WTC11 (cell line): Measurements from ENCODE around the gene KLF13. TPM values are rescaled to one million over a fixed set of nuclear protein-coding genes. Genes with fewer than 3 reads are reported as not detected.

Source experiments
- ATAC-seq: fragments of 200-7000 bp; cut with Tn5 transposase; 2 replicates; pipeline ENCODE4 v1.10.0; 2021; ENCODE audit warnings: mild to moderate bottlenecking, moderate library complexity
- CTCF ChIA-PET: fragments of 300-600 bp; sonication (Branson Sonifier 250); formaldehyde crosslinking; loops from one replicate; lab custom pipeline; 2021; ENCODE audit warnings: antibody characterized with exemption; lab: Charles Lee
- POLR2A ChIA-PET: fragments of 350-600 bp; sonication (Branson Sonifier 250); formaldehyde crosslinking; loops from one replicate; lab custom pipeline; 2021; ENCODE audit warnings: antibody characterized with exemption; lab: Charles Lee
- DNase-seq: peaks from one replicate; pipeline ENCODE4 v3.0.0; 2021; ENCODE audit warnings: low spot score
- H3K27ac Mint-ChIP-seq: 2 replicates; pipeline ENCODE4 v1.8.0; 2021; ENCODE audit warnings: mixed read lengths
- H3K27me3 Mint-ChIP-seq: 2 replicates; pipeline ENCODE4 v1.8.0; 2021; ENCODE audit warnings: low read depth, mild to moderate bottlenecking, moderate library complexity, mixed read lengths
- H3K36me3 Mint-ChIP-seq: 2 replicates; pipeline ENCODE4 v1.8.0; 2021; ENCODE audit warnings: mixed read lengths
- H3K4me1 Mint-ChIP-seq: 2 replicates; pipeline ENCODE4 v1.8.0; 2022; ENCODE audit warnings: mixed read lengths
- H3K4me3 Mint-ChIP-seq: 2 replicates; pipeline ENCODE4 v1.8.0; 2021; ENCODE audit warnings: mild to moderate bottlenecking, moderate library complexity, mixed read lengths
- H3K9me3 Mint-ChIP-seq: 2 replicates; pipeline ENCODE4 v1.8.0; 2021; ENCODE audit warnings: mixed read lengths
- ELF4 ChIP-seq: sonication (generic); formaldehyde crosslinking; IDR thresholded peaks from 2 replicates; pipeline ENCODE4 v1.8.1; 2022; ENCODE audit warnings: low read depth, mild to moderate bottlenecking, moderate library complexity, missing genetic modification reagents
- GABPB1 ChIP-seq: sonication (generic); formaldehyde crosslinking; IDR thresholded peaks from 2 replicates; pipeline ENCODE4 v1.8.1; 2023; ENCODE audit warnings: mild to moderate bottlenecking, missing genetic modification reagents
- NFATC4 ChIP-seq: fragments of 250-450 bp; sonication (Bioruptor Pico); IDR thresholded peaks from 2 replicates; pipeline ENCODE4 v1.9.0; 2021; ENCODE audit warnings: mild to moderate bottlenecking
- PRRX2 ChIP-seq: fragments of 250-450 bp; sonication (Bioruptor Pico); IDR thresholded peaks from 2 replicates; pipeline ENCODE4 v1.8.0; 2021; ENCODE audit warnings: mild to moderate bottlenecking
- SMAD3 ChIP-seq: sonication (generic); formaldehyde crosslinking; IDR thresholded peaks from 2 replicates; pipeline ENCODE4 v1.8.0; 2022; ENCODE audit warnings: missing genetic modification reagents, mild to moderate bottlenecking, borderline replicate concordance
- TP53 ChIP-seq: sonication (generic); formaldehyde crosslinking; IDR thresholded peaks from 2 replicates; pipeline ENCODE4 v1.8.1; 2023; ENCODE audit warnings: mild to moderate bottlenecking, missing genetic modification reagents
- ZNF317 ChIP-seq: sonication (generic); formaldehyde crosslinking; IDR thresholded peaks from 2 replicates; pipeline ENCODE4 v1.8.1; 2023; ENCODE audit warnings: low read depth, mild to moderate bottlenecking, moderate library complexity, missing genetic modification reagents, borderline replicate concordance
- total RNA-seq: library from RNA; stranded (reverse); gene quantifications from 3 replicates; pipeline ENCODE4 v1.2.3, GENCODE V29; 2021
- TF ChIP-seq, protein P1 (sequence below): sonication (generic); formaldehyde crosslinking; IDR thresholded peaks from 2 replicates; pipeline ENCODE4 v1.8.1; 2022; ENCODE audit warnings: mild to moderate bottlenecking, missing genetic modification reagents, moderate library complexity, borderline replicate concordance
- TF ChIP-seq, protein P2 (sequence below): sonication (generic); formaldehyde crosslinking; IDR thresholded peaks from 2 replicates; pipeline ENCODE4 v1.8.1; 2023; ENCODE audit warnings: mild to moderate bottlenecking, missing genetic modification reagents, borderline replicate concordance
- TF ChIP-seq, protein P3 (sequence below): fragments of 250-450 bp; sonication (Bioruptor Pico); conservative IDR thresholded peaks from 2 replicates; pipeline ENCODE4 v1.9.0; 2021; ENCODE audit warnings: mild to moderate bottlenecking
- TF ChIP-seq, protein P4 (sequence below): sonication (generic); formaldehyde crosslinking; IDR thresholded peaks from 2 replicates; pipeline ENCODE4 v1.8.1; 2023; ENCODE audit warnings: mild to moderate bottlenecking, missing genetic modification reagents
- TF ChIP-seq, protein P5 (sequence below): sonication (generic); formaldehyde crosslinking; conservative IDR thresholded peaks from 2 replicates; pipeline ENCODE4 v1.8.1; 2022; ENCODE audit warnings: mild to moderate bottlenecking, missing genetic modification reagents
- TF ChIP-seq, protein P6 (sequence below): sonication (generic); formaldehyde crosslinking; IDR thresholded peaks from 2 replicates; pipeline ENCODE4 v1.8.0; 2023; ENCODE audit warnings: missing genetic modification reagents, mild to moderate bottlenecking, borderline replicate concordance

KLF13 gene
- total RNA-seq, 1 experiment from 2014 or later: 38.1 TPM

DNA sequence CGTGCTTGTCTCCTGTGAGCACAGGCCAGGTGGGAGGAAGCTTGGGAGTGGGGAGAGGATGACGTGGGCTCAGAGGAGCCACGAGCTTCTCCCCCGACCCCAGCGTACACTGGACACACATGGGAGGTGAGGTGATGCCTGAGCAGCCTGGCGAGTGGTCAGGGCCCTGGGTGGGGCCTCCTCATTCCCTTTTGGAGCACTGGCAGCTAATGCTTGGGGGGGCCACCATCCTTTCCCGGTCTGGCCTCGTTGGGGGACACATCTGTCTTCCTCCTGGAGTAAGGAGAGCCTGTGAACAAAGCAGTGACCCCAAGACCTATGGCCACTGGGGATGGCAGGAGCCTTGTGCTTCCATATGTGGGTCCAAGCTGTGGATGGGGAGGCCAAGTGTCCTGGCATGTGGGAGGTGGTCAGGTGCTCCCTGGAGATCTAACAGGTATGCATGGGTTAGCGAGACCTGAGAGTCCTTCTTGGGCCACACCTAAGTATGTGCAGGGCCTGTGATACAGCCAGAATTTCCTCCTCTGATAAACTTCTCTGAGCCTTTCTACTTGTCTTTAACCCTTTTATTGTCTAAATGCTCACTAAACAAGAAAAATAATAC lies 9.5 kb downstream of the KLF13 start (continued):
- TF ChIP-seq ZNF317 (CRISPR knock-in tag): no peak
- TF ChIP-seq, protein P1, sequence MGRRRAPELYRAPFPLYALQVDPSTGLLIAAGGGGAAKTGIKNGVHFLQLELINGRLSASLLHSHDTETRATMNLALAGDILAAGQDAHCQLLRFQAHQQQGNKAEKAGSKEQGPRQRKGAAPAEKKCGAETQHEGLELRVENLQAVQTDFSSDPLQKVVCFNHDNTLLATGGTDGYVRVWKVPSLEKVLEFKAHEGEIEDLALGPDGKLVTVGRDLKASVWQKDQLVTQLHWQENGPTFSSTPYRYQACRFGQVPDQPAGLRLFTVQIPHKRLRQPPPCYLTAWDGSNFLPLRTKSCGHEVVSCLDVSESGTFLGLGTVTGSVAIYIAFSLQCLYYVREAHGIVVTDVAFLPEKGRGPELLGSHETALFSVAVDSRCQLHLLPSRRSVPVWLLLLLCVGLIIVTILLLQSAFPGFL (CRISPR knock-in tag): no peak
- TF ChIP-seq, protein P2, sequence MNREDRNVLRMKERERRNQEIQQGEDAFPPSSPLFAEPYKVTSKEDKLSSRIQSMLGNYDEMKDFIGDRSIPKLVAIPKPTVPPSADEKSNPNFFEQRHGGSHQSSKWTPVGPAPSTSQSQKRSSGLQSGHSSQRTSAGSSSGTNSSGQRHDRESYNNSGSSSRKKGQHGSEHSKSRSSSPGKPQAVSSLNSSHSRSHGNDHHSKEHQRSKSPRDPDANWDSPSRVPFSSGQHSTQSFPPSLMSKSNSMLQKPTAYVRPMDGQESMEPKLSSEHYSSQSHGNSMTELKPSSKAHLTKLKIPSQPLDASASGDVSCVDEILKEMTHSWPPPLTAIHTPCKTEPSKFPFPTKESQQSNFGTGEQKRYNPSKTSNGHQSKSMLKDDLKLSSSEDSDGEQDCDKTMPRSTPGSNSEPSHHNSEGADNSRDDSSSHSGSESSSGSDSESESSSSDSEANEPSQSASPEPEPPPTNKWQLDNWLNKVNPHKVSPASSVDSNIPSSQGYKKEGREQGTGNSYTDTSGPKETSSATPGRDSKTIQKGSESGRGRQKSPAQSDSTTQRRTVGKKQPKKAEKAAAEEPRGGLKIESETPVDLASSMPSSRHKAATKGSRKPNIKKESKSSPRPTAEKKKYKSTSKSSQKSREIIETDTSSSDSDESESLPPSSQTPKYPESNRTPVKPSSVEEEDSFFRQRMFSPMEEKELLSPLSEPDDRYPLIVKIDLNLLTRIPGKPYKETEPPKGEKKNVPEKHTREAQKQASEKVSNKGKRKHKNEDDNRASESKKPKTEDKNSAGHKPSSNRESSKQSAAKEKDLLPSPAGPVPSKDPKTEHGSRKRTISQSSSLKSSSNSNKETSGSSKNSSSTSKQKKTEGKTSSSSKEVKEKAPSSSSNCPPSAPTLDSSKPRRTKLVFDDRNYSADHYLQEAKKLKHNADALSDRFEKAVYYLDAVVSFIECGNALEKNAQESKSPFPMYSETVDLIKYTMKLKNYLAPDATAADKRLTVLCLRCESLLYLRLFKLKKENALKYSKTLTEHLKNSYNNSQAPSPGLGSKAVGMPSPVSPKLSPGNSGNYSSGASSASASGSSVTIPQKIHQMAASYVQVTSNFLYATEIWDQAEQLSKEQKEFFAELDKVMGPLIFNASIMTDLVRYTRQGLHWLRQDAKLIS: no peak
- no peak for TF ChIP-seq NFATC4 (CRISPR knock-in tag)
- TF ChIP-seq, protein P3, sequence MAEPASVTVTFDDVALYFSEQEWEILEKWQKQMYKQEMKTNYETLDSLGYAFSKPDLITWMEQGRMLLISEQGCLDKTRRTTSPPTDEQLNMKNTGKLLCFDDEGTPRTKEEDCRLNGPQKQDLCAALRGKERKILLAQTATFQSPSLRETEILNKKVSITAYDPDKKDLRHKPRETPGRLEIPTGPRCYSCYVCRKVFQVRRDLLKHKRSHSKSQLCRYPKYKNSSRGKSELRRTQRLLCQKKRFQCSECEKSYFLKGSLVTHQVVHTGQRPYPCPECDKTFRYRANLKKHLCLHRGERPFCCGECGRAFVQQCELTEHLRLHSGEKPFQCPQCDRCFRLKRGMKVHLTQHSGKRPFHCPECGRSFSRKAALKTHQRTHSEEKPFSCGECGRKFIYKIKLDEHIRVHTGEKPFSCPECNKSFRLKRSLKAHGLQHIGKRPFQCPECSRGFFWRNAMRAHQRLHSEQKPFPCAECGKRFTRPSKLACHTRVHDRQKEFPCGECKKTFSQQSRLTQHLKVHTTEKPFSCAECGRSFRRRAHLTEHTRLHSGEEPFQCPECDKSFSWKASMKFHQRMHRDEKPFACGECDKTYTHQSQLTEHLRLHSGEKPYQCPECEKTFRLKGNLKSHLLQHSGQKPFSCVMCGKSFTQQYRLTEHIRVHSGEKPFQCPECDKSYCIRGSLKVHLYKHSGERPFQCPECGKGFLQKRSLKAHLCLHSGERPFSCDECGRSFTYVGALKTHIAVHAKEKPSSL: no peak
- no peak for TF ChIP-seq GABPB1 (CRISPR knock-in tag)
- TF ChIP-seq, protein P4, sequence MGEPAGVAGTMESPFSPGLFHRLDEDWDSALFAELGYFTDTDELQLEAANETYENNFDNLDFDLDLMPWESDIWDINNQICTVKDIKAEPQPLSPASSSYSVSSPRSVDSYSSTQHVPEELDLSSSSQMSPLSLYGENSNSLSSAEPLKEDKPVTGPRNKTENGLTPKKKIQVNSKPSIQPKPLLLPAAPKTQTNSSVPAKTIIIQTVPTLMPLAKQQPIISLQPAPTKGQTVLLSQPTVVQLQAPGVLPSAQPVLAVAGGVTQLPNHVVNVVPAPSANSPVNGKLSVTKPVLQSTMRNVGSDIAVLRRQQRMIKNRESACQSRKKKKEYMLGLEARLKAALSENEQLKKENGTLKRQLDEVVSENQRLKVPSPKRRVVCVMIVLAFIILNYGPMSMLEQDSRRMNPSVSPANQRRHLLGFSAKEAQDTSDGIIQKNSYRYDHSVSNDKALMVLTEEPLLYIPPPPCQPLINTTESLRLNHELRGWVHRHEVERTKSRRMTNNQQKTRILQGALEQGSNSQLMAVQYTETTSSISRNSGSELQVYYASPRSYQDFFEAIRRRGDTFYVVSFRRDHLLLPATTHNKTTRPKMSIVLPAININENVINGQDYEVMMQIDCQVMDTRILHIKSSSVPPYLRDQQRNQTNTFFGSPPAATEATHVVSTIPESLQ (CRISPR knock-in tag): no peak

DNA sequence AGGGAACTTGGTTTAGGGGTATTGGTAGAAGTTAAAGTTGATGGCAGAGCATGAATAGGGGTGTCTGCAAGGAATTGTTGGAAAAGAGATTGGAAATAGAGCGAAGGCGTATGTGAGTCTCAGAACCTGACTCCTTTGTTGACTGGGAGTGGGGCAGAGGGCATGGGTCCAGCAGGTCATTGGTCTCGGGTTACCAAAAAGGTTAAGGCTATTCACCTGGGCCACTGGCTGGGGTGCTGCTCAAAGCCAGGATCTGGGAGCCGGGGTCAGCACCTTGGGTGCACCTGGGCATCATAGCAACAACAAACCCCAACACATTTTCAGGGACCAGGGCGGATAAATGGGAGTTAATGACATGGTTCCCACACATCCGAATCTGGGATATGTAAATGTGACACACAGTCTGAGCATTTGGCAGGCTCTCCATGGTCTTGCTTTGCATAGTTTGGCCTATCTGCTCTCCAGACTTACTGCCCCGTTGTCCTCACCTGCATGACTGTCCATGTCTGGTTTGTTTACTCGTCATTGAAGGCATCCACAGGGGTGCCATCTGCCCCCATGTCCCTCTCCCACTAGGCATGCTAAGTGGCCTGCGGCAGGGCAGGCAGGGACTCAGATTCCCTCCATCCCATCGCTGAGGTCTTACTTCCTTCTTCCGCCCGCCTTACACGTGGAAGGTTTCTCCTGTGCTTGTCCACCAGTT lies 10.1 kb downstream of the KLF13 start:
- no peaks in the 10 kb centered on the region for H3K9me3 Mint-ChIP-seq
- no peak overlapping the region for H3K27ac Mint-ChIP-seq
- peaks cover 52% of the 10 kb centered on the region for H3K4me1 Mint-ChIP-seq
- no peaks in the 10 kb centered on the region for H3K27me3 Mint-ChIP-seq
- ATAC-seq (no peak), DNase-seq (no peak)
- no peaks in the 10 kb centered on the region for H3K36me3 Mint-ChIP-seq
- TF ChIP-seq, protein P5, sequence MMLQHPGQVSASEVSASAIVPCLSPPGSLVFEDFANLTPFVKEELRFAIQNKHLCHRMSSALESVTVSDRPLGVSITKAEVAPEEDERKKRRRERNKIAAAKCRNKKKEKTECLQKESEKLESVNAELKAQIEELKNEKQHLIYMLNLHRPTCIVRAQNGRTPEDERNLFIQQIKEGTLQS (CRISPR knock-in tag): no peak
- TF ChIP-seq SMAD3 (no peak), PRRX2 (CRISPR knock-in tag) (no peak), TP53 (no peak), ELF4 (CRISPR knock-in tag) (no peak)
- TF ChIP-seq, protein P3: no peak
- TF ChIP-seq, protein P6, sequence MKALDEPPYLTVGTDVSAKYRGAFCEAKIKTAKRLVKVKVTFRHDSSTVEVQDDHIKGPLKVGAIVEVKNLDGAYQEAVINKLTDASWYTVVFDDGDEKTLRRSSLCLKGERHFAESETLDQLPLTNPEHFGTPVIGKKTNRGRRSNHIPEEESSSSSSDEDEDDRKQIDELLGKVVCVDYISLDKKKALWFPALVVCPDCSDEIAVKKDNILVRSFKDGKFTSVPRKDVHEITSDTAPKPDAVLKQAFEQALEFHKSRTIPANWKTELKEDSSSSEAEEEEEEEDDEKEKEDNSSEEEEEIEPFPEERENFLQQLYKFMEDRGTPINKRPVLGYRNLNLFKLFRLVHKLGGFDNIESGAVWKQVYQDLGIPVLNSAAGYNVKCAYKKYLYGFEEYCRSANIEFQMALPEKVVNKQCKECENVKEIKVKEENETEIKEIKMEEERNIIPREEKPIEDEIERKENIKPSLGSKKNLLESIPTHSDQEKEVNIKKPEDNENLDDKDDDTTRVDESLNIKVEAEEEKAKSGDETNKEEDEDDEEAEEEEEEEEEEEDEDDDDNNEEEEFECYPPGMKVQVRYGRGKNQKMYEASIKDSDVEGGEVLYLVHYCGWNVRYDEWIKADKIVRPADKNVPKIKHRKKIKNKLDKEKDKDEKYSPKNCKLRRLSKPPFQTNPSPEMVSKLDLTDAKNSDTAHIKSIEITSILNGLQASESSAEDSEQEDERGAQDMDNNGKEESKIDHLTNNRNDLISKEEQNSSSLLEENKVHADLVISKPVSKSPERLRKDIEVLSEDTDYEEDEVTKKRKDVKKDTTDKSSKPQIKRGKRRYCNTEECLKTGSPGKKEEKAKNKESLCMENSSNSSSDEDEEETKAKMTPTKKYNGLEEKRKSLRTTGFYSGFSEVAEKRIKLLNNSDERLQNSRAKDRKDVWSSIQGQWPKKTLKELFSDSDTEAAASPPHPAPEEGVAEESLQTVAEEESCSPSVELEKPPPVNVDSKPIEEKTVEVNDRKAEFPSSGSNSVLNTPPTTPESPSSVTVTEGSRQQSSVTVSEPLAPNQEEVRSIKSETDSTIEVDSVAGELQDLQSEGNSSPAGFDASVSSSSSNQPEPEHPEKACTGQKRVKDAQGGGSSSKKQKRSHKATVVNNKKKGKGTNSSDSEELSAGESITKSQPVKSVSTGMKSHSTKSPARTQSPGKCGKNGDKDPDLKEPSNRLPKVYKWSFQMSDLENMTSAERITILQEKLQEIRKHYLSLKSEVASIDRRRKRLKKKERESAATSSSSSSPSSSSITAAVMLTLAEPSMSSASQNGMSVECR (CRISPR knock-in tag): no peak
- ChIA-PET CTCF (no interaction called here), POLR2A (no interaction called here)
- no peak overlapping the region for H3K4me3 Mint-ChIP-seq
